Stimulated activated CD4-positive, alpha-beta T cell treated with anti-CD3 and anti-CD28 coated beads, Interleukin-2, amount 100 ng/mL, for 4 hours (primary cell): Measurements from ENCODE around the gene TIMM44.
"Not testable (repeated sequence)": the region's sequence is repeated elsewhere in the genome, so short reads cannot be mapped to it uniquely, and the experiment has no call there.

ENCODE experiments used
- DNase-seq: peaks from one replicate; pipeline ENCODE4 v3.0.0-alpha.2; 2020; ENCODE audit warnings: low read depth

TIMM44 gene

DNA sequence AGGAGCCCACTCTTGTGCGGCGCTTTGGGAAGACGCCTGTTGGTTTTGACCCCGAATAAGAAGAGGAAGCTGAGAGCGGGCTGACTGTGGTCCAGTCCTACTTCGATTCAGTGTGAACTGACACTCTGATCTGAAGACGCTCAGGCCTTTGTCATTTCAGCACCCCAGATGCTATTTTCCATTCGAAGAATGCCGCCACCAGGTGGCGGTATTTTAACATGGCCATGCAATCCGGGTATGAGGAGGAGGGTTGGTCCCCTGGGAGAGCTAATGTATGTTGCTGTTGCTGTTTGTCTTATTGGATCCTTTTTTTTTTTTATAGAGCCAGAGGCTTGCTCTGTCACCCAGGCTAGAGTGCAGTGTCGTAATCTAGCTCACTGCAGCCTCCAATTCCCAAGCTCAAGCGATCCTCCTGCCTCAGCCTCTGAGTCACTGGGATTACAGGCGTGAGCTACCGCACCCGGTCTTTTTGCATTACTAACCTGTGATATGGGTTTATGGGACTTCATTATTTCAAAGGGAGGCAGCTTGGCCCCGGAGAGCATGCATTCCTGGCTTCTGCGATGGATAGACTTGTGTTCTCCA, 803 bp upstream of the TIMM44 start:
- DNase-seq: peak; percentile 79

DNA sequence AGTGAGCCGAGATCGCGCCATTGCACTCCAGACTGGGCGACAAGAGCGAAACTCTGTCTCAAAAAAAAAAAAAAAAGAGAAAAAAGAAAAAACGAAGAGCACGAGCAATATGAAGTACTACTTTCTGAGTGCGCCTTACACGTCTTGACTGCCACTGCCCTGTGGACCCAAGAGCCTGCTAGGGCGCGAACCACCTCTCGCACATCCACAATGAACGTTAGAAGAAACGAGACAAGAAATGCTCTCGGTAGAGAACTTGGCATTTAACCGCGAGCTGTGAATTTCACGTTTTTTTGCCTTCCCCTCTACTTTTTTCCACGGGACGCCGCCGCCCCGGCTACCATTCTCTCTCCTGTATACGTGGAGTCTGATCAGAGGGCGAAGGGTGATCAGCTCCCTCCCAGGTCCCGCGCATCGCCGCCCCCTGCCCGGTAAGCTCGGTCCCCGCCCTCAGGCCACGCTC, 454 bp downstream of the TIMM44 start:
- DNase-seq: no peak

DNA sequence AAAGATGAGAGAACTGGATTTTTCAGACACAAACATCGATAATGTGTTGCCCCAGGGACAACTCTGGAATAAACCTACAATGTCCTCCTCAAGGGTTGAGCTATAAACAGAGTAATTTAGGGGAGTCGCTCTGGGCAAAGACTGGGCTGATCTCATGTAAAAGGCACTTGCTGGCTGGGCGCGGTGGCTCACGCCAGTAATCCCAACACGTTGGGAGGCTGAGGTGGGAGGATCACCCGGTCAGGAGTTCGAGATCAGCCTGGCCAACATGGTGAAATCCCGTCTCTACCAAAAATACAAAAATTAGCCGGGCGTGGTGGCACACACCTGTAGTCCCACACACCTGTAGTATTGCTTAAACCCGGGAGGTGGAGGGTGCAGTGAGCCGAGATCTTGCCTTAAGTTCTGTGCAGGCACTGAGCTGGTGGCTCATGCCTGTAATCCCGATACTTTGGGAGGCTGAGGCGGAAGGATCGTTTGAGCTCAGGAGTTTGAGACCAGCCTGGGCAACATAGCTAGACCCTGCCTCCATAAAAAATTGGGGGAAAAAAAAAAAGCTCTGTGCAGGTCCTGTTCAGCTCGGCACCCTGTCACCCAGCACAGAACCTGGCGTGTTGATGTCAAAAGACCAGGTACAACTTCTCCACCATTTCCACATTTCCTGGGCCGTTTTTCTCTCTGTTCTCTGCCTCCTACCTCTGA, 1.4 kb downstream of the TIMM44 start:
- DNase-seq: no peak

DNA sequence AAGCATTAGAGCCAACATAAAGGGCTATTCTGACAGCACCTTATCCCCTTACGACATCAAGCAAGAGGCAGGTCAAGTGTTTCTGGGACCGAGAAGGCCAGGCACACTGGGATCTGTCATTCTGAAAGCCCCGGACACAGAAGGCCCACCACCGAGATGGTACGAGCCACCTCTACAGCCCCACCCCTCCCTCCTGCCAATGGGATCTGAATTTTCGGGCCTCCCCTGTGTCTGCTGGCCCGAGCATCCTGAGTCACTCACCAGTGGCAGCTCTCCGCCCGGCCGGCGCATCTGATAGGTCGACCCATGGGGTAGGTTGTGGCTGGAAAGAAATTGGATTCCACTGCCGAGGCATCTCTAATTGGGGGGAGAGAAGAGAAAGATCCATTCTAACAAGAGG, 2.6 kb downstream of the TIMM44 start:
- DNase-seq: no peak

DNA sequence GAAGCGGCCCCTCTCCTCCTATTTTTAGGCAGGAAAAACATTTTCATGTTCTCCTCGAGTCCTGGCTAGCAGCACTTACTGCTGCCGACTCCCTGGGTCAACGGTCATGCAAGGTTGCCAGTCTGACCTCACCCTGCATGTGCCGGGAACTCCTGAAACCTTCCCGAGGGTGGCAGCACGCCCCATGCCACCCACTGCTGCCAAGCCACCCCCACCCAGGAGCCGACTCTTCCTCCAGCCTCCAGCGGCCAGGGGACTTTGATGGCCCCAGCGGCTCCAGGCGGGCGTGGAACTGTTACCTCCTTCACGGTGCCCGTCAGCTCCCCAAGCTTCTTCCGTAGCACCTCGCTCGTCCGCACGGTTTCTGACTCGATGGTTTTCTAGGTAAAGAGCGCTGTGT, 8.7 kb downstream of the TIMM44 start:
- no peak for DNase-seq

DNA sequence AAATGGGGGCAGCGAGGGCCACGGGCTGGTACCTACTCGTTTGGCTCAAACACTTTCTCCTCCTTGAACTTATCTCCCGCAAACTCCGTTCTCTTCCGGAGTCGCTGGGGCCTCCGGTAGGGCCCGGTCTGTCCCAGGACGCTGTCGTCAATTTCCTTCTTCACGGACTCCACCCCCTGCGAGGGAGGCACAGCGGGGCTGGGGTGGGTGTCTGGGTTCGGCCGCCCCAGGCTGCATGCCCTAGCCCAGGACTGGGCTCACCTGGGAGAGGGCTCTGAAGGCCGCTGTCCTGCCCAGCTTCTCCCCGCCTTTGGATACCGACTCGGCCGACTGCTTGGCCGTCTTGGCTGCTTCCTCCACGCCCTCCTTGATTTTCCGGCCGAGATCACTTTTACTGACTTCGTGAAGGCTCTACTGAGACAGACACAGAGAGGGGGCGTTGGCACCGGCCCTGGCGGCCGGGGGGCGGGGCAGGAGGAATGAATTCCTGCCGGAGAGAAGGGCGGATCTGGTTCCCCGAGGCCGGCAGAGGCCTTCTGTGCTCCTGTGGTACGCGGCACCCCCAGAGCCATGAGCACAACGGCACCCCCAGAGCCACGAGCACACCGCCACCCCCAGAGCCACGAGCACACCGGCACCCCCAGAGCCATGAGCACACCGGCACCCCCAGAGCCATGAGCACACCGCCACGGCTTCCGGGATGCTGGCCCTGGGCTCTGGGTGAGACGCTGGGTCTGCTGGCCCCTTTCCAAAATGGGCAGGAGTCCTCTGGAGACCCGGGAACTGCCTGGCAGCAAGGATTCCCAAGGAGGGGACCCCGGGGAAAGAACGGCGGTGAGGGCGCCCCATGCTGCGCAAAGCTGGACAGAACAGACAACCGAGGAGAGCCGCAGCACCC, 9.4 kb downstream of the TIMM44 start:
- no peak for DNase-seq

DNA sequence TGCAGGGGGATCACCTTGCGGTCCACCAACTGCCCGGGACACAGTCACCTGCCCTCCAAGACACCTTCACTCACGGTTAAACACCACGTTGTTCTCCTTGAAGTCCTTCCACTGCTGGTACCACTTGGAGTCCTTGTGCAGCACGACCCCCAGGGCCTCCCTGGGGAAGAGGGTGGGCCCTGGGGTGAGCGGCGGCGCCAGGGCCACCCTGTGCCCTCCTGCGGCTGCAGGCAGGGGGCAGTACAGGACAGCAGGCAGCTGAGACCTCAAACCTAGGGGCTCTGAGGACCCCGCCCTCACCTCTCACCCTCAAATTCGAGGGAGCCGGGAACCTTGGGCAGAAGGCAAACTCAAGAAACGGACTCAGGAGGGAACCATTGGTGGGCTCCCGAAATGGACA, 10.1 kb downstream of the TIMM44 start:
- DNase-seq: no peak

DNA sequence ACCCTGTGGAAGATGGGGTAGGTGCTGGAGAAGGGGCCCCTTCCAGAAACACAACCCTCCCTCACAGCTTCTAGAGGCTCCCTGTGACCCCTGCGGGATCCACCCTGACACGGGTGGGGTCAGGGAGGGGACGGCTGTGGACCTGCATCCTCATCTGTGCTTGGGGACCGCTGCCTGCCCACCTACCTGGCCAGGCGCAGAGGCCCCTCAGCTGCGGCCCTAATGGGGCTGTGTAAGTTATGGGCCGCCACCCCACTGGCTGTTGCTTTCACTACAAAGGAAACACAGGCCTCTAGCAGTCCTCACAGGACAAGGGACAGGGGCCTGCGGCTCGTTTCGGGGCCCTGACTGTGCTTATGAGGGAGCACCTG, 10.6 kb downstream of the TIMM44 start:
- no peak for DNase-seq

DNA sequence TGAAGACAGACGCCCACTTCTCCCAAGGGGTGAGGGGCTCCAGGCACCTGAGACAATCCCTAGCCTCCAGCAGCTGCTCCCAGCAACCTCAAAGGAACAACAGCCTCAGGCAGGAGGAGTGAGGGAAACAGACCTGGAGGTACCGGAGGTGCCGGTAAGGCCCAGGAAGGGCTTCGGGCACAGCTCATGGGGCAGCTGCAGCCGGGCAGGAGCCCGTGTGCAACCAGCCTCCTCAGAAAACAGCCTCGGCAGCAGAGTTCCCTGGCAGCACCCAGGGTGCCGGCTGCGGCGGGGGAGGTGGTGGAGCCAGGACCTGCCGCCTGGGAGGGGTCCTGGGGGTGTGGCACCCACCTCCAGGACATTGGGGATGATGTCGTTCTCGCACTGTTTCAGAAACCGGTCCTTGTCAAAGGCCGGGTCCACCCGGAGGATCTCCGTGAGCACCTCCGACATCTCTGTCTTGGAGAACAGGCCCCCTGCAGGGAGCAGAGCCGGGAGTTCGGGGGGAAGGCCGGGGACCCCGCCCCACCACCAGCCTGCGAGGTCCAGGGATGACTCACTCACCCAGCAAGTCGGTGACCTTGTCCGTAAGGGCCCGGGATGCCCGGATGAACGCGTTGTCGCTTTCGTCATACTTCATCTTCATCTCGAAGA, 11.1 kb downstream of the TIMM44 start:
- DNase-seq: no peak

DNA sequence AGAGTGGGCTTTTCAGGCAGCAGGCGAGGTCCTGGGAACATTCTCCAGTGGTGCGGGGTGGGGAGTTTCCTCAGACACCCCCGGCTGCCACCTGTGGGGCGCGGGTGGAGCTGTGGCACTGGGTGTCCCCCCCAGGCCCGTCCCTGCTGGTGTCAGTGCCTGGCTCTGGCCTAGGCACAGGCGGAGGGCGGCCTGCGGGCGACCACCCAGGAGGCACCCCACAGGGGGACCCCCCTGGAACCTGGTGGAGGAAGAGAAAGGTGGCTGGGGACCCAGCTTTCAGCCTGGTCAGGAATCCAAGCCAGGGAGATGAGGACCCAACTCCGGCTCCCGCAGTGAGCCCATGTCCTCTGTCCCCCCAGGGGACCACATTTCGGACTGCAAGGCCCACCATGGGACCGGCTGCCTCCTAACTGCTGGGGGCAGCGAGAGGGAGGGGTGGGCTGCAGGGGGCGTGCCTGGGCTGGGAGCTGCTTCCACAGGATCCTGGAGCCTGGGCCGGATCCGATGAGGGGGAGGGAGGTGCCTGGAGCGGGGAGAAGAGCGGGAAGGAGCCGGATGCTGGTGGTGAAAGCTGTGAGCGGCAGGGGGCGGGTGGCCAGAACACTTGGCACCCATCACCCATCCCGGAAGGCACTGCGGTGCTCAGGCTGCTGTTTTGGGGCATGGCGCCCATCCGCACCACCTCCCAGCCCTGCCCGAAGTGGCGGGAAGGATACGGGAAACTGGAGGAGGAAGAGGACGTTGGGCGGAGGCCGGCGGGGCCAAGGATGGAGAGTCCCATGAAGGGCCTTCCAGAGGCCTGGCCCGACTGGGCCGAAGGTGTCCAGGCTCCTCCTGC, 12.0 kb downstream of the TIMM44 start:
- no peak for DNase-seq

DNA sequence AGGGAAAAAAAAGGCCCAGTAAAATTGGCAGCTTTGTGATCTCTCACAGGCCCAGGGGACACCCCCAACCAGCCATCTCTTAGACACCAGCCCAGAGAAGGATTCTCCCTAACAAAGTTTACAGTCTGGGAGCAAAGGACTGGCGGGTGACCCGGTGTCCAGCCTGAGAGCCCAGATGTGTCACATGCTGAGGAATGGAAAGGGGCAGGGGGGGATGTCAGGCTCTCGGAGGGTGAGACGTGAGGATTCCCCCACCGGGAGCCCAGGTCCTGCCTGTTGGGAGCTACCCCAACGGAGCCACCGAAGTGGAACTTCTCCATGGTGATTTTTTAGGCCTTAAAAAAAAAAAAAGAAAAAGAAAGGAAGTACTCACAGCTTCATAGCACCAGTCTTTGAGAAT, 12.7 kb downstream of the TIMM44 start:
- DNase-seq: no peak

DNA sequence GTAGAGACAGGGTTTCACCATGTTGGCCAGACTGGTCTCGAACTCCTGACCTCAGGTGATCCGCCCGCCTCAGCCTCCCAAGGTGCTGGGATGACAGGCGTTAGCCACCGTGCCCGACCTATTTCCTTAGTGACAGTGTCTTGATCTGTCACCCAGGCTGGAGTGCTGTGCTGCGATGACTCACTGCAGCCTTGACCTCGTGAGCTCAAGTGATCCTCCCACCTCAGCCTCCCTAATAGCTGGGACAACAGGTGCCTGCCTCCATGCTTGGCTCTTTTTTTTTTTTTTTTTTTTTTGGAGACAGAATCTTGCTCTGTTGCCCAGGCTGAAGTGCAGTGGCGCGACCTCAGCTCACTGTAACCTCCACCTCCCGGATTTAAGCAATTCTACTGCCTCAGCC, 13.4 kb downstream of the TIMM44 start:
- not testable (repeated sequence) for DNase-seq

DNA sequence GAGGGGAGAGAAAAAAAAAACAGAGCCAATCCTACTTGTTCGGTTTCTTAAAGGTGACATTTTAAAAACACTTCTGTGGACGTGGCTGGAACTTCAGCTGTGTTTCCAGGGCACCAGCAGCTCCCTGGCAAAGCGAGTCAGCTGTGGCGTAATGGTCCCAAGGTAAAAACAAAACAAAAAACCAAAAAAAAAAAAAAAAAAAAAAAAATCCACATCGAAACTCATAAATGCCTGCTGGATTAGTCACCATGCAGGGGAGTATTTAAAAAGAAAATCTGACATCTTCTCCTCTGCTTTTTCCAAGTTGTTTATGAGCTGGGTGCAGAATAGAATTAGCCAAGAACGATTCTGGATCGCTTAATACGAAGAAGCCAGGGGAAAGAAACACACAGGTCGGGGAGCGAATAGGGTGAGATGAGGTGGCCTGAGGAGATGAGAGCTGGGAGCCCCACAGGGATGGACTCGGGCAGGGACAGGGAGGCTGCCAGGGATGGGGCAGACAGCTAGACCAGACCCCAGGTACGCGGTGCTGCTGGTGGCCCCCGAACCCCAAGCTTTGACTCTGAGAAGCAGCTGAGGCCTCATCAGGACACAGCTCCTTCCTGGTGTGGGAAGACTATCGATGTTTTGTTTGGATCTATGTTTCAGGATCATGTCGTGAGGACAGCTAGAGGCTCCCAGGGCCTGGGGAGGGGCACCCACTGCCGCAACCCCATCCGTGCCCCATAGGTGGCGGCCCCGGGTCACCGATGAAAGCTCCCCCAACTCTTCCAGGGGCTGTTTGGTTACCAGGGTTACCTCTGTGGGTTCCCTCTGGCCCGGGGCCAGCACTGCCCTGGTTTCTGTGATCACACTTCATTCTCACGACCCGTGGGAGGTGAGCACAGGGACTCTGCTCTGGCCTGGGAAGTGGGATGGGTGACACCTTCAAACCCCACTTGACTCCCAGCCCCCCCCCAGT, 14.4 kb downstream of the TIMM44 start:
- no peak for DNase-seq

DNA sequence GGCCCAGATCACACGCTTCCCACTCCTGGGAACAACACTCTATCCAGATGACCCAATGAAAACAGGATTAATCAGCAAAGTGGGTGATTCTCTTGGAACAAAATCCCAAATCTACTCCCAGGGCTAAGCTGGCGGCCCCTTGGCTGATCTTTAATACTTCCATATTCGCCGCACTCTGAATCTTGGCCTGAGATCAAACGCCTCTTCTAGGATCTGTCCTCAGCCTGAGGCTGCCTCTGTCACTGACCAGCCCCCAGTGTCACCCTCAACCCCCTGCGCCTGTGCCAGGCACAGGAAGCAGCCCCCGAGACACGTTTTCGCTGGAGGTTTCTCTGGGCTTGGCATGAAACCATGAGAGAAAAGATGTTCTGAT, 15.1 kb downstream of the TIMM44 start:
- DNase-seq: no peak

DNA sequence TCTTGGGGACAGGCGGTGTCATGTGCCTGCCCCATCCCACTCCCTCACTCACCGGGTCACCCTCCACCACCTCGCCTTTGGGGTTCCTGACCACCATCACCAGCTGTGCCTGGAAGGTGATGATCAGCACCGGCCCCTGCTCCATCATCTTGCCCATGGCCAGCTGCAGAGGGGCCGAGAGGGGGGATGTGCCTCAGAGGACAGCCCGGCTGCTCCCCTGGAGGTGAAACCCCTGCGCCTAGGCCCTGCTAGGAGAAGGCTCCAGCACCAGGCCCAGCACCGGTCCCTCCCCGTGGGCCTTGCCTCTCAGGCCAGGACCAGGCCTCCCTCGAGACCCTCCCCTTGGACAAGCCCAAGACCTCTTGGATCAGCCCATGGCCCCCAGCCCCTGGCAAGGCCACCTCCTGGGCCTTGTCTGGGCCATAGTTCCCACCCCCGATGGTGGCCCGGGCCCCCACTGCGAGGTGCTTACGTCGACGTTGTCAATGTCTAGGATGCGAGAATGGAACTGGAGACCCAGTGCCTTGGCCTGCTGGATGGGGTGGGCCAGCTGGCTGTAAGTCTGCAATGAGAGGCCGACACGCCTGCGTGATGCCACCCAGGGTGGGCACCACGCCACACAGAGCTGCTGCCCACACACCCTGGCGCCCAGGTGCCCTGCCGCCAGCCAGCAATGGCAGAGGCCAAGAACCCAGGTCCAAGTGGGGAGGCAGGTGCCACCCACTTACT, 15.7 kb downstream of the TIMM44 start:
- no peak for DNase-seq

DNA sequence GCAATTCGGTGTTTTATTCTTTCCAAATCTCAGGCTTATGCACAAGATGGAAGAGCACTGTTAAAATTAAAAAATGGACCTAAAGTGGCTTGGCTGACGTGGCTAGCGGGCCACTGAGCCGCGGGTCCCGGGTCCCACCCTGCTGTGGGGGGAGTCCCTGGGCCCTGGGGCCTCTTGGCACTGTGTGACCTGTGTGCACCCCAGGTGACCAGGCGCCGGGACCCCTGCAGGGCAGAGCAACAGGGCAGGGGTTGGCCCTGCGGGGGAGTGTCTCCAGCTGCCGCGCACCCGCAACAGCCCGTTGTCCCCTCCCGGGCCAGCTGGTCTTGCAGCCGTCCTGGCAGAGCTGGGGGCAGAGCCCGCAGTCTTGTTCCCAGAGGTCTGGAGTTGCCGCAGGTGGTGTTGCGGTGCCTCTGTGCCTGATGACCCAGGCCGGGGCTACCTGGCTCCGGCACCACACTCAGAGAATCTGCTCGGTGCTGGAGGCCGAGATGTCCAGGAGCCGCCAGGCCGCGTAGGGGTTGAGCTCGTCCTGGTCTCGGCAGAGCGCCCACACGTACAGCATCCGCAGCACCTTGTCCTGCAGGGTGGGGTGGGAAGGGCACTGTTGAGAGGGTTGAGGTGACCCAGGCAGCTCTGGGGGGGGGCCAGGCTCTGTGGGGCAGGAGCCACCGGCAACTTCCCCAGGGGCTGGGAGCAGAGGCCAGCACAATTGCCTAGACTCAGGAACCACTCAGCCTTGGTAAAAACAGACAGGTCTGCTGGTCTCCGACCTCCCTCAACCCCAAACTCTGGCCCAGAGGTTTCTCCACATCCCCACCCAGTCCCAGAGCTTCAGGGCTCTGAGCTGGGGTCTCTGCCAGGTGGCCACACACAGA, 16.5 kb downstream of the TIMM44 start:
- no peak for DNase-seq

DNA sequence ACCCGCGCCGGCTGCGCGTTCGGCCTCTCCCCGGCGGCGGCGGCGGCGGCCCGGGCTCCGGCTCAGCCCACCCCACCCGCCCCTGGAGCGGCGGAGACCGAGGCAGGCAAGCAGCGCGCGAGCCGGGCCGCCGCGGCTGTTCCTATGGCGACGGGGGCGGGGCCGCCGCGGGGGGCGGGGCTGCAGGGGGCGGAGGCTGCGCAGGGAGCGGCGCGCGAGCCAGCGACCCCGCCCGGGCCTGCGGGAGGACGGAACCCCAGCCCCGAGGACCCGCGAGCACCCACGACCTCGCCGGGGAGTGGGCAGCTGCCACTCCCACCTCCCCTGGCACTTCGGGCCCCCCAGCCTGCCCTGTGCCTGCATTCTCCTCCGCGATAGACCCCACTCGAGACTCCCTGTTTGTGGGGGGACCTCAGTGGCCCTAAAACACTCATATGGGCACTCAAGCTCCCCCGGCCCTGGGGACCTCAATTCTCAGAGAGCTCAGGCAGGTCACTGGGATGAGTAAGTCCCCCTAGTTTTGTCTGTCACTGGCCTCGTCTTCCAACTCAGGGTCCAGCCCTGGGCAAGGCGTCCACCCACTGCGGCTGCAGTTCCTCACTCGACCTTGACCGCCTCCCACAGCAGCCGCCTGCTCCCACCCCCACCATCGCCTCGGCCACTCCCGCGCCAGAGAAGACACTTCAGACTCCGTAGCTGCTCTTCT, 17.3 kb downstream of the TIMM44 start, which contains the start of gene CTXN1:
TSS of gene CTXN1 (minus strand) at position 115 of the 706 bp plus-strand sequence. CDS start 597 bp downstream, outside the sequence.
- DNase-seq: peak; percentile 73
